ENCODE results near the gene CSTB. TPM values are rescaled to one million over a fixed set of nuclear protein-coding genes. Genes with fewer than 3 reads are reported as not detected.

The CSTB gene
- total and polyA plus RNA-seq, 12 donors, result 33.0 to 61.2 (median 40.5) TPM

DNA sequence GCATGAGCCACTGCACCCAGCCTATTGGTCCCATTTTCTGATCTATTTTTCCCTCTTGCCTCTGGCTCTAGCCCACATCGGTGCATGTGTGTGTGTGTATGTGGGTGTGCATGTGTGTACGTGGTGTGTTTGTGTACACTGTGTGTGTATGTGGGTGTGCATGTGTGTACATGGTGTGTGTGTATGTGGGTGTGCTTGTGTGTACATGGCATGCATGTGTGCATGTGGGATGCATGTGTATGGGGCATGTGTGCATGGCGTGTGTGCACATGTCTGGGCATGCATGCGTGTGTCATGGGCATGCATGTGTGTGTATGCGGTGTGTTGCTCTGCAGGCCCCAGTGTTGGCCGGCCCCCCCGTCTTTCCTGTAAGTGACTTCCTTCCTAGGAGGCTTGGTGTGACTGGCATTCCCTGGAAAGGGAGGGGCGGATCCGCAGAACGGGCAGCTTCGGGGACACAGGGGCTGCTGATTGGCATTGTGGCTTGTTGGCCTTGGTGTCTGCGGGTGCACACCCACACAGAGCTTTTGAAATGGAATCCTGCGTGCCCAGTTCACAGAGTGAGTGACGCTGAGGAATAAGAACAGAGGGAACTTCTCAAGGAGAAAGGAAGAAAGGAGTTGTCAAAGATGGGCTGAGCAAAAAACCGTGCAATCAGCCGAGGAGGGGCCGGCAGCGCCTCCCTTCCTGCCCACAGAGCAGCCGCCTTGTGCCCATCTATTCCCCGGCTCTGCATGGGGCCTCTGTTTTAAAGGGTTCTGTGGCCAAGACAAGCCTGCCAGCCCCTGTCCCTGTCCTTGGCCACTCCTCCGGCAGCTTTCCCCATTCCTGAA lies 49.2 kb downstream of the CSTB start:
- no peak for ATAC-seq
- Histone ChIP-seq H3K36me3 (peaks cover 0 to 18% (median 0%) of the 10 kb centered on the region in 9 donors), H3K27ac (peak overlapping the region in 9 of 10 donors; percentile 78 to 94 (median 92)), H3K9me3 (no peaks in the 10 kb centered on the region), H3K4me3 (peak overlapping the region in 1 of 10 donors; percentile 83), H3K27me3 (no peaks in the 10 kb centered on the region), H3K4me1 (peaks cover 19 to 85% (median 49%) of the 10 kb centered on the region in 9 donors)
- DNase-seq, result peak in 1 of 2 donors; percentile 45
- TF ChIP-seq, protein P1, sequence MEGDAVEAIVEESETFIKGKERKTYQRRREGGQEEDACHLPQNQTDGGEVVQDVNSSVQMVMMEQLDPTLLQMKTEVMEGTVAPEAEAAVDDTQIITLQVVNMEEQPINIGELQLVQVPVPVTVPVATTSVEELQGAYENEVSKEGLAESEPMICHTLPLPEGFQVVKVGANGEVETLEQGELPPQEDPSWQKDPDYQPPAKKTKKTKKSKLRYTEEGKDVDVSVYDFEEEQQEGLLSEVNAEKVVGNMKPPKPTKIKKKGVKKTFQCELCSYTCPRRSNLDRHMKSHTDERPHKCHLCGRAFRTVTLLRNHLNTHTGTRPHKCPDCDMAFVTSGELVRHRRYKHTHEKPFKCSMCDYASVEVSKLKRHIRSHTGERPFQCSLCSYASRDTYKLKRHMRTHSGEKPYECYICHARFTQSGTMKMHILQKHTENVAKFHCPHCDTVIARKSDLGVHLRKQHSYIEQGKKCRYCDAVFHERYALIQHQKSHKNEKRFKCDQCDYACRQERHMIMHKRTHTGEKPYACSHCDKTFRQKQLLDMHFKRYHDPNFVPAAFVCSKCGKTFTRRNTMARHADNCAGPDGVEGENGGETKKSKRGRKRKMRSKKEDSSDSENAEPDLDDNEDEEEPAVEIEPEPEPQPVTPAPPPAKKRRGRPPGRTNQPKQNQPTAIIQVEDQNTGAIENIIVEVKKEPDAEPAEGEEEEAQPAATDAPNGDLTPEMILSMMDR (IDR thresholded peaks at IDR 0.05), result no peak
- WGBS, 2 donors, result 59 to 65% methylated on average over 21 of the region's 21 CpGs
- intact Hi-C loops (cut with DNase I), result loop anchor here in 8 of 10 donors (5.0 to 10.0 kb wide), 6 partner anchors 45 to 138 kb away; partner anchors contain the start of genes RRP1 (in 2 of the 8), AGPAT3 (in 1 of the 8) and CSTB (in 1 of the 8)

Other genes starting within 250 kb of the CSTB start
- under 1 TPM in 5 of 10 donors, not detected in 5; 0.12 to 0.51 (median 0.18) TPM for gene HSF2BP, start 116.8 kb downstream of the CSTB start, total RNA-seq
- gene HSF2BP, start 116.8 kb downstream of the CSTB start, polyA plus RNA-seq, result under 1 TPM in 1 of 2 donors, not detected in 1; 0.16 TPM
- gene RRP1B, start 116.7 kb downstream of the CSTB start, total RNA-seq, result 10 to 100 TPM in 2 of 10 donors, 1 to 10 TPM in 8; 7.1 to 11.3 (median 8.6) TPM
- gene RRP1B, start 116.7 kb downstream of the CSTB start, polyA plus RNA-seq, result 1 to 10 TPM; 5.0 to 5.9 TPM
- gene PDXK, start 57.2 kb downstream of the CSTB start, total RNA-seq, result 100 to 1,000 TPM in 1 of 10 donors, 10 to 100 TPM in 9; 64.9 to 101 (median 73.0) TPM
- gene PDXK, start 57.2 kb downstream of the CSTB start, polyA plus RNA-seq, result 100 to 1,000 TPM in 1 of 2 donors, 10 to 100 TPM in 1; 47.8 to 102 TPM
- 10 to 100 TPM in 3 of 10 donors, 1 to 10 TPM in 7; 6.3 to 13.9 (median 9.3) TPM for gene RRP1, start 13.3 kb upstream of the CSTB start, total RNA-seq
- gene RRP1, start 13.3 kb upstream of the CSTB start, polyA plus RNA-seq, result 10 to 100 TPM in 1 of 2 donors, 1 to 10 TPM in 1; 7.2 to 10.7 TPM
- gene AGPAT3, start 88.9 kb upstream of the CSTB start, total RNA-seq, result 100 to 1,000 TPM in 1 of 10 donors, 10 to 100 TPM in 9; 54.6 to 110 (median 66.5) TPM
- 10 to 100 TPM; 19.7 to 20.7 TPM for gene AGPAT3, start 88.9 kb upstream of the CSTB start, polyA plus RNA-seq
- 10 to 100 TPM; 18.7 to 26.2 (median 20.3) TPM for gene TRAPPC10, start 236.0 kb upstream of the CSTB start, total RNA-seq
- 1 to 10 TPM; 4.7 to 6.0 TPM for gene TRAPPC10, start 236.0 kb upstream of the CSTB start, polyA plus RNA-seq

All from heart right ventricle (tissue), 16 donors.